ENCODE results near the gene BICC1. TPM values are rescaled to one million over a fixed set of nuclear protein-coding genes. Genes with fewer than 3 reads are reported as not detected.

Gene BICC1
- polyA plus RNA-seq, 1 donor (not counting 4 experiments of a cell fraction or from before 2014, with no cell fraction given), result 4.2 TPM

GRCh38 chr10:58712982-58713381, 200.3 kb downstream of the BICC1 start:
- dilution Hi-C loops (cut with MboI; ENCODE audit: extremely low pct_ligation_motif_present, low sequenced_read_pairs), result no loop called here

GRCh38 chr10:58714409-58714808, 201.7 kb downstream of the BICC1 start:
- Histone ChIP-seq H3K4me2 (ENCODE audit: control insufficient read depth, extremely low read depth, insufficient read depth, low read depth, low read length) (no peak overlapping the region), H3K9me1 (ENCODE audit: control insufficient read depth, extremely low read depth, insufficient read depth, low read length) (no peaks in the 10 kb centered on the region), H3K9ac (ENCODE audit: control insufficient read depth, extremely low read depth, insufficient read depth, low read length) (no peak overlapping the region), H3K27me3 (ENCODE audit: control insufficient read depth, extremely low read depth, insufficient read depth, low read length) (no peaks in the 10 kb centered on the region), H3K79me2 (ENCODE audit: control insufficient read depth, insufficient read depth, low read length) (no peaks in the 10 kb centered on the region), H3K27ac (ENCODE audit: control insufficient read depth, insufficient read depth, low read length) (no peak overlapping the region), H3K4me1 (ENCODE audit: control insufficient read depth, extremely low read depth, insufficient read depth, low read length) (no peaks in the 10 kb centered on the region), H3K9me3 (ENCODE audit: control insufficient read depth, low read depth, low read length) (no peaks in the 10 kb centered on the region), H3K36me3 (ENCODE audit: control insufficient read depth in 2 of 2, extremely low read depth in 1 of 2, insufficient read depth in 2 of 2, low read length in 2 of 2) (no peaks in the 10 kb centered on the region), H2AFZ (ENCODE audit: control insufficient read depth, low read length) (no peak overlapping the region), H4K20me1 (ENCODE audit: control insufficient read depth, extremely low read depth, insufficient read depth, low read length) (no peaks in the 10 kb centered on the region), H3K4me3 (ENCODE audit: control insufficient read depth in 2 of 3, extremely low read depth in 1 of 3, insufficient read depth in 2 of 3, low read depth in 1 of 3, low read length in 3 of 3) (no peak overlapping the region)
- DNase-seq (ENCODE audit: low read depth, low spot score), result no peak
- TF ChIP-seq EZH2 (IDR thresholded peaks at IDR 0.05; ENCODE audit: low read length) (no peak), CTCF (optimal IDR thresholded peaks at IDR 0.05 in 1 of 3, IDR thresholded peaks at IDR 0.05 in 1 of 3, conservative IDR thresholded peaks at IDR 0.05 in 1 of 3; ENCODE audit: extremely low read depth in 1 of 3, insufficient read depth in 2 of 3, low read length in 3 of 3) (no peak)
- no peak for FAIRE-seq
- dilution Hi-C loops (cut with MboI; ENCODE audit: extremely low pct_ligation_motif_present, low sequenced_read_pairs), result no loop called here

More at GRCh38 chr10:58712982-58713381, 200.3 kb downstream of the BICC1 start:
- H3K4me1 ChIP-seq (ENCODE audit: control insufficient read depth, extremely low read depth, insufficient read depth, low read length), result no peaks in the 10 kb centered on the region
- H3K4me3 ChIP-seq (ENCODE audit: control insufficient read depth in 2 of 3, extremely low read depth in 1 of 3, insufficient read depth in 2 of 3, low read depth in 1 of 3, low read length in 3 of 3), result no peak overlapping the region
- H3K9me1 ChIP-seq (ENCODE audit: control insufficient read depth, extremely low read depth, insufficient read depth, low read length), result no peaks in the 10 kb centered on the region
- no peaks in the 10 kb centered on the region for H3K79me2 ChIP-seq (ENCODE audit: control insufficient read depth, insufficient read depth, low read length)
- DNase-seq (ENCODE audit: low read depth, low spot score) (no peak), FAIRE-seq (no peak)
- H3K9ac ChIP-seq (ENCODE audit: control insufficient read depth, extremely low read depth, insufficient read depth, low read length), result no peak overlapping the region
- no peak overlapping the region for H3K27ac ChIP-seq (ENCODE audit: control insufficient read depth, insufficient read depth, low read length)
- H3K27me3 ChIP-seq (ENCODE audit: control insufficient read depth, extremely low read depth, insufficient read depth, low read length), result no peaks in the 10 kb centered on the region
- no peaks in the 10 kb centered on the region for H4K20me1 ChIP-seq (ENCODE audit: control insufficient read depth, extremely low read depth, insufficient read depth, low read length)
- TF ChIP-seq CTCF (optimal IDR thresholded peaks at IDR 0.05 in 1 of 3, IDR thresholded peaks at IDR 0.05 in 1 of 3, conservative IDR thresholded peaks at IDR 0.05 in 1 of 3; ENCODE audit: extremely low read depth in 1 of 3, insufficient read depth in 2 of 3, low read length in 3 of 3) (peak in 2 of 3 experiments; percentile 18 to 19), EZH2 (IDR thresholded peaks at IDR 0.05; ENCODE audit: low read length) (no peak)
- H2AFZ ChIP-seq (ENCODE audit: control insufficient read depth, low read length), result no peak overlapping the region
- H3K9me3 ChIP-seq (ENCODE audit: control insufficient read depth, low read depth, low read length), result no peaks in the 10 kb centered on the region
- no peaks in the 10 kb centered on the region for H3K36me3 ChIP-seq (ENCODE audit: control insufficient read depth in 2 of 2, extremely low read depth in 1 of 2, insufficient read depth in 2 of 2, low read length in 2 of 2)
- no peak overlapping the region for H3K4me2 ChIP-seq (ENCODE audit: control insufficient read depth, extremely low read depth, insufficient read depth, low read depth, low read length)

All from keratinocyte (primary cell).